Ishikawa (cell line): ENCODE measurements around the gene IPO11.

Source experiments
- CEBPB ChIP-seq: IDR thresholded peaks from 2 replicates; pipeline ENCODE4 v1.6.1; 2012
- CREB1 ChIP-seq: IDR thresholded peaks from 2 replicates; pipeline ENCODE4 v1.6.1; 2012; ENCODE audit warnings: low read depth
- EGR1 ChIP-seq: IDR thresholded peaks from 2 replicates; pipeline ENCODE4 v1.6.1; 2012
- EP300 ChIP-seq: IDR thresholded peaks from 2 replicates; pipeline ENCODE4 v1.6.1; 2012; ENCODE audit warnings: borderline replicate concordance
- FOXM1 ChIP-seq: IDR thresholded peaks from 2 replicates; pipeline ENCODE4 v1.6.1; 2012; ENCODE audit warnings: low read depth, borderline replicate concordance
- MAX ChIP-seq: IDR thresholded peaks from 2 replicates; pipeline ENCODE4 v1.6.1; 2012
- NFIC ChIP-seq: IDR thresholded peaks from 2 replicates; pipeline ENCODE4 v1.6.1; 2012
- RAD21 ChIP-seq: IDR thresholded peaks from 2 replicates; pipeline ENCODE4 v1.6.1; 2012; ENCODE audit warnings: low read depth
- REST ChIP-seq: IDR thresholded peaks from 2 replicates; pipeline ENCODE4 v1.6.1; 2012; ENCODE audit warnings: low read depth, mild to moderate bottlenecking
- TAF1 ChIP-seq: IDR thresholded peaks from 2 replicates; pipeline ENCODE4 v1.6.1; 2012; ENCODE audit warnings: low read depth, mild to moderate bottlenecking
- TCF12 ChIP-seq: IDR thresholded peaks from 2 replicates; pipeline ENCODE4 v1.6.1; 2012; ENCODE audit warnings: low read depth
- TEAD4 ChIP-seq: IDR thresholded peaks from 2 replicates; pipeline ENCODE4 v1.6.1; 2012
- USF1 ChIP-seq: IDR thresholded peaks from 2 replicates; pipeline ENCODE4 v1.6.1; 2012
- YY1 ChIP-seq: IDR thresholded peaks from 2 replicates; pipeline ENCODE4 v1.6.1; 2012; ENCODE audit warnings: low read depth
- ZBTB7A ChIP-seq: IDR thresholded peaks from 2 replicates; pipeline ENCODE4 v1.6.1; 2012; ENCODE audit warnings: low read depth

Gene IPO11

GRCh38 chr5:62621280-62621679, 208.7 kb downstream of the IPO11 start:
- no peak for TF ChIP-seq TCF12
- TF ChIP-seq CEBPB = no peak
- no peak for TF ChIP-seq TEAD4
- TF ChIP-seq EGR1 = no peak
- no peak for TF ChIP-seq ZBTB7A
- TF ChIP-seq CREB1 = no peak
- no peak for TF ChIP-seq TAF1
- TF ChIP-seq EP300 = no peak
- TF ChIP-seq RAD21 = no peak
- TF ChIP-seq FOXM1 = no peak
- TF ChIP-seq NFIC = no peak
- no peak for TF ChIP-seq REST
- TF ChIP-seq MAX = no peak
- no peak for TF ChIP-seq USF1
- no peak for TF ChIP-seq YY1

- TF ChIP-seq REST (no peak), TAF1 (no peak), TCF12 (no peak), CREB1 (no peak), CEBPB (no peak), EGR1 (no peak), TEAD4 (no peak), RAD21 (no peak), EP300 (no peak), YY1 (no peak), FOXM1 (no peak), NFIC (no peak)
These were observed 210.7 kb downstream of the IPO11 start for GRCh38 chr5:62623271-62623670.

- TF ChIP-seq EGR1 (no peak), TCF12 (no peak), TEAD4 (no peak), ZBTB7A (no peak), USF1 (no peak), RAD21 (no peak), FOXM1 (no peak), YY1 (no peak), EP300 (no peak), CREB1 (no peak), NFIC (no peak), MAX (no peak)
These were observed 214.0 kb downstream of the IPO11 start for GRCh38 chr5:62626534-62626933.

GRCh38 chr5:62627121-62627520, 214.6 kb downstream of the IPO11 start:
- TF ChIP-seq MAX (no peak), USF1 (no peak), NFIC (no peak), CREB1 (no peak), TEAD4 (no peak), FOXM1 (no peak), RAD21 (no peak), YY1 (no peak), EGR1 (no peak), REST (no peak), CEBPB (no peak), ZBTB7A (no peak), TAF1 (no peak), TCF12 (no peak)
